GM12878 (cell line): ENCODE measurements around the gene THAP7. TPM values are rescaled to one million over a fixed set of nuclear protein-coding genes. Genes with fewer than 3 reads are reported as not detected.

Experiments used
- ATAC-seq: fragments of 200-7000 bp; cut with Tn5 transposase; 3 replicates; pipeline ENCODE4 v1.9.1; 2020; ENCODE audit warnings: mild to moderate bottlenecking, moderate library complexity
- BruUV-seq: library from RNA; stranded (reverse); fragments of 400-500 nt; replicated peaks from 2 replicates; lab custom pipeline; 2021; lab: Mats Ljungman, UMichigan
- CTCF ChIA-PET: fragments of 300-600 bp; sonication (Branson Sonifier 250); formaldehyde crosslinking; extraction: SDS; loops from one replicate; lab custom pipeline; 2021; ENCODE audit warnings: inconsistent platforms; lab: Yijun Ruan, JAX
- POLR2A ChIA-PET: fragments of 350-600 bp; formaldehyde crosslinking; extraction: SDS; loops from one replicate; lab custom pipeline; 2021; ENCODE audit warnings: inconsistent platforms; lab: Charles Lee
- RAD21 ChIA-PET: fragments of 300-600 bp; sonication (Branson Sonifier 250); formaldehyde crosslinking; loops from one replicate; lab custom pipeline; 2023; ENCODE audit warnings: antibody characterized with exemption; ENCODE audit not compliant: unreplicated experiment; lab: Charles Lee
- SMC1A ChIA-PET: fragments of 300-600 bp; sonication (Branson Sonifier 250); formaldehyde crosslinking; loops from one replicate; lab custom pipeline; 2023; ENCODE audit not compliant: unreplicated experiment, uncharacterized antibody; lab: Charles Lee
- DNase-seq: peaks from one replicate; pipeline ENCODE4 v3.0.0-alpha.2; 2011; ENCODE audit warnings: low read depth, low spot score
- FAIRE-seq: peaks from 3 replicates; lab custom pipeline; 2011; peaks lifted over from hg19 to GRCh38; lab: Jason Lieb, UNC
- H2AFZ ChIP-seq: 2 replicates; pipeline ENCODE4 v1.6.0; 2011; ENCODE audit warnings: low read depth, low read length, control low read depth; ENCODE audit not compliant: control insufficient read depth
- H3K27ac ChIP-seq: 2 replicates; pipeline ENCODE4 v1.5.1; 2011; ENCODE audit warnings: control low read depth; ENCODE audit not compliant: control insufficient read depth, insufficient read depth
- H3K27me3 ChIP-seq, 2 experiments: replicated peaks in 1 of 2; 2 replicates each; pipeline versions ENCODE4 v1.6.0 to v1.6.1; 2011; ENCODE audit warnings: low read length in 1 of 2; ENCODE audit not compliant: control insufficient read depth in 2 of 2, insufficient read depth in 2 of 2
- H3K36me3 ChIP-seq, 2 experiments: 2 replicates each; pipeline ENCODE4 v1.5.1; 2011; ENCODE audit warnings: low read length in 1 of 2; ENCODE audit not compliant: control insufficient read depth in 2 of 2, insufficient read depth in 2 of 2
- H3K4me1 ChIP-seq: 2 replicates; pipeline ENCODE4 v1.6.1; 2011; ENCODE audit warnings: mild to moderate bottlenecking, low read length, moderate library complexity, mixed read lengths; ENCODE audit not compliant: control insufficient read depth, insufficient read depth
- H3K4me2 ChIP-seq: 2 replicates; pipeline ENCODE4 v1.6.0; 2011; ENCODE audit warnings: control low read depth; ENCODE audit not compliant: control insufficient read depth, insufficient read depth
- H3K4me3 ChIP-seq: fragments of 200-600 bp; sonication (generic); 2 replicates; pipeline ENCODE4 v1.5.1; 2016
- H3K79me2 ChIP-seq: 2 replicates; pipeline ENCODE4 v1.6.0; 2011; ENCODE audit warnings: low read length; ENCODE audit not compliant: control insufficient read depth, insufficient read depth
- H3K9ac ChIP-seq: 2 replicates; pipeline ENCODE4 v1.8.0; 2011; ENCODE audit warnings: low read length, control low read depth, mixed read lengths; ENCODE audit not compliant: control insufficient read depth, insufficient read depth
- H3K9me3 ChIP-seq: replicated peaks from 3 replicates; pipeline ENCODE4 v1.5.1; 2011; ENCODE audit warnings: mild to moderate bottlenecking, low read length; ENCODE audit not compliant: control insufficient read depth, insufficient read depth
- H4K20me1 ChIP-seq: 2 replicates; pipeline ENCODE4 v1.6.0; 2011; ENCODE audit not compliant: control insufficient read depth, insufficient read depth
- ASH2L ChIP-seq: fragments of 300-600, 200-600 bp; sonication (generic); IDR thresholded peaks from 2 replicates; pipeline ENCODE4 v1.6.1; 2017; ENCODE audit warnings: low read depth, mild to moderate bottlenecking, borderline replicate concordance
- ELK1 ChIP-seq: IDR thresholded peaks from 2 replicates; pipeline ENCODE4 v1.6.1; 2012; ENCODE audit warnings: low read depth, low read length, improper control_type of control experiment
- MYC ChIP-seq: IDR thresholded peaks from 2 replicates; pipeline ENCODE4 v1.6.1; 2011; ENCODE audit warnings: mild to moderate bottlenecking, low read length, moderate library complexity, inconsistent platforms; ENCODE audit not compliant: insufficient read depth, insufficient replicate concordance, insufficient read length, severe bottlenecking
- NFIC ChIP-seq: IDR thresholded peaks from 2 replicates; pipeline ENCODE4 v1.6.1; 2012; ENCODE audit warnings: low read depth, mild to moderate bottlenecking, inconsistent platforms, low read length, moderate library complexity
- NR2F1 ChIP-seq: fragments of 450-650 bp; conservative IDR thresholded peaks from 2 replicates; pipeline ENCODE4 v1.6.1; 2017; ENCODE audit warnings: mild to moderate bottlenecking
- NRF1 ChIP-seq: conservative IDR thresholded peaks from 2 replicates; pipeline ENCODE4 v1.6.1; 2011; ENCODE audit warnings: mild to moderate bottlenecking, low read depth, low read length, improper control_type of control experiment
- PML ChIP-seq: IDR thresholded peaks from 2 replicates; pipeline ENCODE4 v1.6.1; 2012; ENCODE audit warnings: low read length, inconsistent platforms
- RELA ChIP-seq: fragments of 450-650 bp; IDR thresholded peaks from 2 replicates; pipeline ENCODE4 v1.8.0; 2014; ENCODE audit warnings: borderline replicate concordance; ENCODE audit not compliant: partially characterized antibody
- SMARCA5 ChIP-seq: fragments of 450-650 bp; IDR thresholded peaks from 2 replicates; pipeline ENCODE4 v1.6.1; 2017; ENCODE audit warnings: mild to moderate bottlenecking
- SRF ChIP-seq, 2 experiments: IDR thresholded peaks; 2 replicates each; pipeline ENCODE4 v1.6.1; 2011; ENCODE audit warnings: low read depth in 2 of 2, low read length in 2 of 2, mild to moderate bottlenecking in 1 of 2, moderate library complexity in 1 of 2
- TCF7 ChIP-seq: IDR thresholded peaks from 2 replicates; pipeline ENCODE4 v1.6.1; 2014; ENCODE audit warnings: antibody characterized with exemption, borderline replicate concordance
- ZNF622 ChIP-seq: fragments of 450-650 bp; IDR thresholded peaks from 2 replicates; pipeline ENCODE4 v1.6.1; 2017; ENCODE audit warnings: mild to moderate bottlenecking, inconsistent platforms
- WGBS: methylation state at CpG from one replicate; pipeline ENCODE4 v1.1.6; 2016; ENCODE audit warnings: low lambda C conversion rate; ENCODE audit not compliant: insufficient replicate concordance, insufficient coverage; ENCODE audit errors: missing lambda C conversion rate; 5-methylcytosine and 5-hydroxymethylcytosine counted together
- in situ Hi-C: fragments of 300-500 bp; cut with MboI; formaldehyde crosslinking; loops from 9 replicates; pipeline ENCODE4 v1.14.3; 2018; ENCODE audit warnings: mixed read lengths
- intact Hi-C: fragments of 100-400 bp; cut with micrococcal nuclease; formaldehyde crosslinking; loops from one replicate; pipeline ENCODE4 v1.14.2; 2022; ENCODE audit not compliant: unreplicated experiment
- polyA plus RNA-seq, 11 experiments: library from polyadenylated mRNA; depleted of rRNA in 4 of 11; unstranded in 6 of 11; stranded (reverse) in 5 of 11; fragments of >200 nt; fragmentation: Nextera tagmentation in 4 of 11; fragmentation: Illumina TruSeq in 1 of 11; extraction: Ambion mirVana in 4 of 11; extraction: Trizol in 1 of 11; gene quantifications; 1 replicate in 1 of 11; 2 replicates in 10 of 11; pipeline versions ENCODE4 v1.2.1 to v1.2.3, GENCODE V29; 2011 to 2016; ENCODE audit warnings: inconsistent platforms in 2 of 11, missing spikeins in 2 of 11, low read depth in 1 of 11
- total RNA-seq, 4 experiments: library from RNA; depleted of rRNA in 3 of 4; stranded (reverse); fragments of >200 nt in 3 of 4; fragmentation: Illumina TruSeq in 1 of 4; extraction: Trizol in 1 of 4; gene quantifications; 2 replicates each; pipeline versions ENCODE4 v1.2.1 to v1.2.3, GENCODE V29; 2013 to 2021

The THAP7 gene
- total and polyA plus RNA-seq, 10 of the 15 experiments (the other 5 are each of a cell fraction or from before 2014, with no cell fraction given): 0.66 to 58.3 (median 26.3) TPM

GRCh38 chr22:21032868-21033688 lies 31.2 kb upstream of the THAP7 start (continued):
- no peak for TF ChIP-seq SRF (IDR thresholded peaks at IDR 0.05; ENCODE audit: low read depth in 2 of 2, low read length in 2 of 2)
- TF ChIP-seq TCF7: no peak

GRCh38 chr22:21032037-21032867 lies 30.3 kb upstream of the THAP7 start, which contains the start of gene SLC7A4:
Gene SLC7A4, minus strand, starts transcription at chr22:21032561. Its CDS starts 749 bp downstream, at chr22:21031812.
- H3K27me3 ChIP-seq: no peaks in the 10 kb centered on the region; a peak in 1 of 4 replicates
- H3K4me3 ChIP-seq: no peak within 1 kb of the TSS
- no peaks in the 10 kb centered on the region for H3K36me3 ChIP-seq
- 0 out of 2 replicates have a peak within 1 kb of the TSS, but pooled peaks have one; percentile 9 for H3K4me2 ChIP-seq
- WGBS: 28% methylated on average over 49 of the region's 59 CpGs
- in situ Hi-C loops: no loop called here
- DNase-seq (no peak), ATAC-seq (peak; percentile 14; the same call in 2 of the 3 replicates), FAIRE-seq (no peak)
- ChIA-PET RAD21 (no interaction called here), SMC1A (no interaction called here), CTCF (no interaction called here), POLR2A (no interaction called here)
- no peaks in the 10 kb centered on the region for H3K79me2 ChIP-seq
- no peak within 1 kb of the TSS for H3K9ac ChIP-seq
- no peak within 1 kb of the TSS for H3K27ac ChIP-seq
- H3K4me1 ChIP-seq: peaks cover 7% of the 10 kb centered on the region
- H2AFZ ChIP-seq: no peak within 1 kb of the TSS
- H3K9me3 ChIP-seq: no peaks in the 10 kb centered on the region
- TF ChIP-seq ELK1 (no peak), SMARCA5 (no peak), PML (no peak), ASH2L (no peak), NRF1 (no peak), ZNF622 (no peak), RELA (no peak), NR2F1 (no peak), MYC (no peak), NFIC (no peak)
- no TSS peak for BruUV-seq
- no peaks in the 10 kb centered on the region for H4K20me1 ChIP-seq
- intact Hi-C loops: no loop called here
